HG02852 (cell line): Measurements from ENCODE around the gene PAK4.

Experiments used
- ATAC-seq: cut with Tn5 transposase; IDR thresholded peaks from one replicate; pipeline ENCODE4 v1.9.1; 2021; ENCODE audit warnings: mild to moderate bottlenecking, moderate library complexity; ENCODE audit not compliant: unreplicated experiment

The PAK4 gene

DNA sequence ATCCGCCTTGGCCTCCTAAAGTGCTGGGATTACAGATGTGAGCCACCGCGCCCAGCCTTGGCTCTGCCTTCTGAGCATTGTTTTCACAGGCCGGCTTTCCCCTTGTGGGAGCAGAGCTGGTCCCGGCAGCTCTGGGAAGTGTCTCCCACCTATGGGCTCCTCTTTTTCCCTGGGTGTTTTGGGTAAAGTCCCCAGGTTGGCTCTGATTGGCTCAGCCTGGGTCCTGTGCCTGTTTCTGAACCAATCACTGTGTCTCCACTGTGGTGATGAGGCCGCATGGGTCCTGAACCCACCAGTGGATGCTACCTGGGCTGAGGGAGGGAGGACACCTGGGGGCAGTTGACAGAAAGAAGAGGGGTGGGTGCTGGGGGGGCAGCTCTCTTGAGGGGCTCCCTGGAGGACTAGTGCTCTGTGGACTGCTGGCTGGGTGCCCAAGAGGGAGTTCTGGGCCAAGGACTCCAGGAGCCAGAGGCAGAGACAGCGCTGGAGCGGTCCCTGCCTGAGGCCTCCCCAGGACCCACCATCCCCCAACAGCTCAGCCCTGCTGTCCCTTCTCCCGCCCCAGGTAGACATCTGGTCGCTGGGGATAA lies 51.6 kb downstream of the PAK4 start:
- ATAC-seq = no peak

DNA sequence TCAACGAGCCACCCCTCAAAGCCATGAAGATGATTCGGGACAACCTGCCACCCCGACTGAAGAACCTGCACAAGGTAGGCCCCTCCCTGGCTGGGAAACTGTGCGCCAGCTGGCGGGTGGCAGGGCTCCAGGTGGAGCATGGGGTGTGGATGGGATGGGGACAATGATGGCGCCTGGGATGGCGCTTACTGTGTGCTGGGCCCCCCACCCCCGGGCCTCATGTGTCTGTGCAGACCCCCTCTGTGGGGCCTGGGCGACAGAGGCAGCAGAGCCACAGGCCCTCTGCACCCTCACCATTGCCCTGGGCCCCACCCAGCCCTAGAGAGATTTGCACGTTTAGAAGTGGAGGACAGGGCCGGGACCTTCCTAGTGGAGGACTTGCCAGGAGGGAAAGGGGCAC lies 52.1 kb downstream of the PAK4 start:
- ATAC-seq = no peak

DNA sequence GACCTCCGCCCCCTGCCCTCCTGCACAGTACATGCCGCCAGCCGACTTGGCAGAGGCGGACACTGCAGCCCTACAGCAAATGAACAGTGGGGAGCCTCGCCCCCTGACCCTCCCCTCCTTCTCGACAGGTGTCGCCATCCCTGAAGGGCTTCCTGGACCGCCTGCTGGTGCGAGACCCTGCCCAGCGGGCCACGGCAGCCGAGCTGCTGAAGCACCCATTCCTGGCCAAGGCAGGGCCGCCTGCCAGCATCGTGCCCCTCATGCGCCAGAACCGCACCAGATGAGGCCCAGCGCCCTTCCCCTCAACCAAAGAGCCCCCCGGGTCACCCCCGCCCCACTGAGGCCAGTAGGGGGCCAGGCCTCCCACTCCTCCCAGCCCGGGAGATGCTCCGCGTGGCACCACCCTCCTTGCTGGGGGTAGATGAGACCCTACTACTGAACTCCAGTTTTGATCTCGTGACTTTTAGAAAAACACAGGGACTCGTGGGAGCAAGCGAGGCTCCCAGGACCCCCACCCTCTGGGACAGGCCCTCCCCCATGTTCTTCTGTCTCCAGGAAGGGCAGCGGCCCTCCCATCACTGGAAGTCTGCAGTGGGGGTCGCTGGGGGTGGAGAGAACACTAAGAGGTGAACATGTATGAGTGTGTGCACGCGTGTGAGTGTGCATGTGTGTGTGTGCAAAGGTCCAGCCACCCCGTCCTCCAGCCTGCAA lies 52.9 kb downstream of the PAK4 start:
- ATAC-seq = no peak

DNA sequence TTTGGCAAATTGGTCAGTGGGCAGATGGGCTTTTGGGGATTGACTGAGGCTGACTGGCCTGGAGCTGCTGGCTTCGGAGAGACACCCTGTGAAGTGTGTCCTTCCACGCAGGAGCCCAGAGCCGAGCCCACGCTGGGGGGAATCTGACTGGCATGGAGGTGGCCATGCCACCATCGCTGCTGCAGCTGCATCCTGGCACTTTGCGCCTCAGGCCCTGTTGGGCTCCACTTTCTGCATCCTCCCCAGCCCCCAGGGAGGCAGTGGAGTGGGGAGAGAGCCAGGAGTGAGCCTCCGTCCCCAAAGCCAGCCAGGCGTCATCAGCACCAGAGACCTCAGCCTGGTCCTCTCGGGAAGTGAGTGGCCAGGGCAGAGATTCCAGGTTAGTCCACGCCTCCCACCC lies 54.2 kb downstream of the PAK4 start:
- ATAC-seq = no peak

DNA sequence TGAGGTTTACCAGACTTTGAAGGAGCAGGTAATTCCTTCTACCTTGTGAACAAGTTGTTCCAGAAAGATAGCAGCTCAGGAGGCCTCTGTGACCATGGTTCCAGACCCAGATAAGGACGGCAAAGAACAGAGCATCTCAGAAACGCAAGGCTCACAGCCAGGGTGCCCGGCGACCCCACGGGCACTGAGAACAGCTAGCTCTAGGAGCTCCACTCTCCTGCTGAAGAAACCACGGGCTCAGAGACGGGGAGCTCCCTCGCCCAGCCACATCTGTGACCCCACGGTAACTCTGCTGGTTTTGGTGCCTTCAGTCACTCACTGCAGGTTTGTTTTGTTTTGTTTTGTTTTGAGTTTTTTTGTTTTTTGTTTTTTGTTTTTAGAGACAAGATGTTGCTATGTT lies 55.2 kb downstream of the PAK4 start:
- ATAC-seq = no peak

DNA sequence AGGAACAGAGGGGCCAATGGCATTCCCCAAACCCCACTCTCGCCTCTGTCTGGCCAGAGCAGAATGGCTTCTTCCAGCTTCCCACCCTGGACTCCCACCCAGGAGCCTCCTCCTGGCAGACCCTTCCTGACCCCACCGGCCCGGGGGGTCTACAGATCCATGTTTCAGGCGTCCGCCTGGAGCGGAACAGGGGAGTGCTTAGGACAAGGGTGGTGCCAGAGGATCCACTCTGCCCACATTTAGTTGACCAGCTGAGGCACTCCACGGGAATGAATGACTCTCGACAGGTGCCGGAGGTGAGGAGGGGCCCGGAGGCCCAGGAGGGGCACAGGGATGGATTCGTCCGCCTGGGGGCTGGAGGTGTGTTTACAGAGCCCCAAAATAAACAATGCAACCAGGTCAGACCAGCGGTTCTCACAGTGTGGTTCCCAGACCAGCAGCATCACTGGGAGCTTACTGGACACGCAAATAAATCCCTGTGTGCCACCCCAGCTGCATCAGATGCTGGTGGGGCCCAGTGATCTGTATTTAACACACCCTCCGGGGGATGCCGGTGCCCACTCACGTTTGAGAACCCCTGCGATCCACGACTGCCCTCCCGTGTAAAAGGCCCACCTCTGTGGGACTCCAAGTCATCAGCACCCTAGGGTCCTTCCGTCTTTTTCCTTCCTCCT lies 56.1 kb downstream of the PAK4 start:
- ATAC-seq = no peak

DNA sequence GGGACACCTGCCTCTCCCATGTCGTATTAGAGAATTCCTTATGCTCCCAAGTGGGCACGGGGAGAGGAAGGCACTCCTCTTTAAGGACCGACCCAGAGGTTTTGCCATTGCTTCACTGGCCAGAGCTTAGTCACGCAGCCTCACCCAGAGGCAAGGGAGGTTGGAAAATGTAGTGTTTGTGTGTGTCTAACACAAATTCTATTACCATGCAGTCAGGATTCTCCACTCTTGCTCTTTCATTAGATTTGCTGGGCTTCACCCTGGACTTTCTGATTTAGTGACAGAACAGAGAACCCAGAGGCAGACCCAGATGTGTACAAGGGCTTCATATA lies 56.6 kb downstream of the PAK4 start:
- no peak for ATAC-seq

DNA sequence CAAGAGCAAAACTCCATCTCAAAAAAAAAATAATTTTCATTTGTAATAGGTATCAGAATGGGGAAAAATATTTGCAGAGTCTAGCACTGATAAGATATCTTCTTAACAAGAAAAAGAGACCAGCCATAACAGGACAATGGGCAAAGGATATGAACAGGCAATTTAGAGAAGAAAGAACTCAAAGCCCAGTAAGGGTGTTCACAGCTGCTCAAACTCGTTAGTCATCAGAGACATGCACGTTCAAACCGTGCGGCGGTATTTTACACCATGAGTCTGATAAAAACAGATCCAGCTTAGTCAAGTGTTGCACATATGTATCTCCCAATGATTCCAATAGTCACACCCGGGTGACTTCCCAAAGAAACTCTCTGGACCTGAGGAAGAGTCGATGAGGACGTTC lies 57.5 kb downstream of the PAK4 start:
- no peak for ATAC-seq

DNA sequence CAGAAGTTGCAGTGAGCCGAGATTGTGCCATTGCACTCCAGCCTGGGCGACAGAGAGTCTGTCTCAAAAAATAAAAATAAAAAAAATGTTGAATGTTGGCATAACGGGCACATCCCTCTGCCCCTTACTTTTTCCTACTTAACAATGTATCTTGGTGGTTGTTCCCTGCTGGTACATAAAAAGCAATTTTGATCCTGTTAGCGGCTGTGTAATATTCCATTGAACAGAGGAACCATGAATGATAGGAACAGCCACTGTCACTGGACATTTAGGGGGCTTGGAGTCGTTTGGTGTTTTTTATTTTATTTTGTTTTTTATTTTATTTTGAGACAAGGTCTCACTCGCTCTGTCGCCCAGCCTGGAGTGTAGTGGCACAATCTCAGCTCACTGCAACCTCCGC lies 60.8 kb downstream of the PAK4 start:
- no peak for ATAC-seq

DNA sequence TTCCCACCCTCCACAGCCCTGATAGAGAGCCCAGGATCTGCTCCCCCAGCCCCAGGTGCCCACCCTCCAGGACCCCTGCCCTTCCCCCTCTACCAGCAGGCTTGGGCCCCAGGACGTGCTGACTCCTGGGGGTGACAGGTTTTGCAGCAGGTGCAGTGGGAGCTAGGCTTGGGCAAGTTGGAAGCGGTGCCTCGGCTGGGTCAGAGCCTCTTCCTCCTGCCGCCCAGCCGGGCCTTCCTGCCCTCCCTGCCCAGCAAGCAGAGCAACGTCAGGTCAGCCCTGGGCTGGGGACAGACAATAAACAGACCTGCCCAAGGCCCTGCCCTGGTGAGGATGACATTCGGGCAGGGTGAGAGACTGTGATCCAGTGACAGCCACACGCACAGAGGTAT lies 62.0 kb downstream of the PAK4 start:
- ATAC-seq = no peak

DNA sequence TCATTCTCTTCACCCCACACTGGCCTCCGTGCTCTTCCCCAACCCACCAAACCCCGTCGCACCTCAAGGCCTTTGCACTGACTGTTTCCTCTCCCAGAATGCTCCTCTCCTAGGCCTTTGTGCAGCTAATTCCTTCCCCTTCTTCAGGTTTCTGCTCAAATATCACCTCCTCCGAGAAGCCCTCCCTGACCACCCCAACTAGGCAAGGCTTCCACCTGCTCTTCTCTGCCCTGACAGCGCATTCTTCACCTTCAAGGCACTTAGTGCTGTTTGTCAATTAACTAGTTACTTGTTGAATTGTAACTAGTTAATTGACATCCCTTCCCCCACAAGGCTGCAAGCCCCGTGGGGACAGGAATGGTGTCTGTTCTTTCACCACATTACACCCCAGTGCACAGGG lies 63.4 kb downstream of the PAK4 start:
- ATAC-seq = no peak

DNA sequence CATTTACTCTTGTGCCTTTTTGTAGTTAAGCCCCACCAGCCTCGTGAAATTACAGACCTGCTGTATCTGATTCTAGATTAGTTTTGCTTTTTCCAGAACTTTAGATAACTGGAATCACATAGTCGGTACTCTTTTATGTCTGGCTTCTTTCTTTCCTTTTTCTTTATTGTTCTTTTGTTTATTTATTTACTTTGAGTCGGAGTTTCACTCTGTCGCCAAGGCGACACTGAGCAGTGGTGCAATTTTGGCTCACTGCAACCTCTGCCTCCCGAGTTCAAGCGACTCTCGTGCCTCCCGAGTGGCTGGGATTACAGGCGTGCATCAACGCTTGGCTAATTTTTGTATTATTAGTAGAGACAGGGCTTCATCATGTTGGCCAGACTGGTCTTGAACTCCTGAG lies 65.2 kb downstream of the PAK4 start:
- ATAC-seq = no peak

DNA sequence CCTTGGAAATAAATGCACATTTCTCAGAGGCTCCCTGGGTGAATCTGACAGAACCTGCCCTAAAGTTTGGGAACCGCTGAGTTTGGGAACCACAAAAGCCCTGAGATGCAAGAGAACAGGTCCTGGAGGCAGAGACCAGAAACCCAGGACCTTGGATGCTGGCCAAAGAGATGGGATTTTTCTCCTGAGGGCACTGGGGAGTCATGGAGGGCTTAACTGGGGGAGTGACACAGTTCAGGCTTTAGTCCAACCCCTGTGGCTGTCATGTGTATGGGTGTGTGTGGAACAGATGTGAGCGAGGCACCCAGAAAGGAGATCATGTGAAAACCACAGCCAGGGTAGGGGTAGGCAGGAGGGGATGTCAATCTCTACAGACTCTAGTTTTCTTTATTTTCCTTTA lies 67.3 kb downstream of the PAK4 start:
- no peak for ATAC-seq

DNA sequence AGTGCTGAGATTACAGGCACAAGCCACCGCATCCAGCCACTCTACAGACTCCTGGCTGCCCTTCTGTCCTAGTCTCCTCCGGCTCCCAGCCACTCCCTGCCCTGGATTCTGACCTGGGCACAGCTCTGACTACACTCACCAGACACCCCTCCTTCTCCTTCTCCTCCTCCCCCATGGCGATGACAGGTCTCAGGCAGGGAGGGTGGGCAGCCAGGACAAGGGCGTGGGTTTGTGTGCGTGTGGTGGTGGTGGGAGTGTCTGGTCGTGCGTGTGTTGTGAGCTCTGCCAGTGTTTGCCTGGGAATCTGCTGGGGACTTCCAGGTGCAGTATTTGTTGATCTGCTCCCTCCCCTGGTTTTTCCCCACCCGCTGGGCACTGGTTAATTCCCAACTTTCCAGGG lies 68.2 kb downstream of the PAK4 start:
- no peak for ATAC-seq

DNA sequence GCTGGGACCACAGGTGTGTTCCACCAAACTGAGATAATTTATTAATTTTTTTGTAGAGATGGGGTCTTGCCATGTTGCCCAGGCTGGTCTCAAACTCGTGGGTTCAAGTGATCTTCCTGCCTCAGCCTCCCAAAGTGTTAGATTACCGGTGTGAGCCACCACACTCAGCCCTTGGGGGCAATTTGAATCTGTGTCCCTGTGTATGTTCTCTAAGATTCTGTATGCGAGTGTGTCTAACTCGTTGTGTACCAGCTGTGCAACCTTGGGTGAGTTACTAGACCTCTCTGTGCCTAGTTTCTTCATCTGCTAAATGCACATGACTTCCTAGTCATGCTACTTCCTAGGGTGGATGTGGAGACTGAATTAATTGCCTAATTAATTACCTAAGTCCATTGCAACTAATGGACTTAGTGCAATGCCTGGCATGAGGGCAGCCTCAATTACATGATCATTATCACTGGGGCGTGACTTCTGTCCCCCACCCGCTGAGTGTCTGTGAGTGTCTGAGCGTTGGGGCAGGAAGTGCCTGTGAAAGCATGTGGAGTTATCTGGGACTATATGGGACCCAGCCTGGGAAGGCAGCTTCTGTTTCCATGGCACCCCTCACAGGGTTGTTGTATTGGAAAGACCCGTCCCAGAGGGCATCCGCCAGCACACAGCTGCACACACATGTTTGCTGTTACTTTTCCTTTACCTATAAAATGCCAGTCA lies 69.4 kb downstream of the PAK4 start:
- no peak for ATAC-seq

DNA sequence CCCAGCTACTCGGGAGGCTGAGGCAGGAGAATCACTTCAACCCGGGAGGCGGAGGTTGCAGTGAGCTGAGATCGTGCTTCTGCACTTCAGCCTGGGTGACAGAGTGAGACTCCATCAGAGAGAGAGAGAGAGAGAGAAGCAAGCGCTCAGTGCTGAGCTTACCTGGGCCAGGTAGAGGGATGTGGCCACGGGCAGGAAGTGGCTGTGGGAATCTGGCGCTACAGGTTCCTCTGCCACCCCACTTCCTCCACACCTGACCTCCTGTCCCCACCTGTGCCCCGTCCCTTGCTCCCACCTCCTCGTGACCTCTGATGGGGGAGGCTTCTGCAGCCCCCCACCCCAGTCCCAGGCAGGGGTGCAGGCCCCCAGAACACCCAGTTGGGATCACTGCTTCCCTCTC lies 70.2 kb downstream of the PAK4 start:
- no peak for ATAC-seq

DNA sequence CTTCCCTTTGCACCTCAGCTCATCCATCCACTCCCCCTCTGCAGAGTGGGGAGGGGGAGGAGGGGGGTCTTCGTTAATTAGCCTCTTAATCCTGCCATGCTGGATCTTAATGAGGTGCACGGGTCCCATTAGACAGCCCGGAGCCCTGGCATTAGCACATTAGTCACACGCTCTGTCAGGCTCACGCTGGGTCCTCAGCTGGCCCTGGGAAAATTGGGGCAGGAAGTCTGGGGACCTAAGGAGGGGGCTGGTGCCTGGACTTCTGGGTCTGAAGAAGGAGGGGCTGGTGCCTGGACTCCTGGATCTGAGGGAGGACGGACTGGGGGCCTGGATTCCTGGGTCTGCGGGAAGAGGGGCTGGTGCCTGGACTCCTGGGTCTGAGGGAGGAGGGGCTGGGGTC lies 70.7 kb downstream of the PAK4 start:
- no peak for ATAC-seq

DNA sequence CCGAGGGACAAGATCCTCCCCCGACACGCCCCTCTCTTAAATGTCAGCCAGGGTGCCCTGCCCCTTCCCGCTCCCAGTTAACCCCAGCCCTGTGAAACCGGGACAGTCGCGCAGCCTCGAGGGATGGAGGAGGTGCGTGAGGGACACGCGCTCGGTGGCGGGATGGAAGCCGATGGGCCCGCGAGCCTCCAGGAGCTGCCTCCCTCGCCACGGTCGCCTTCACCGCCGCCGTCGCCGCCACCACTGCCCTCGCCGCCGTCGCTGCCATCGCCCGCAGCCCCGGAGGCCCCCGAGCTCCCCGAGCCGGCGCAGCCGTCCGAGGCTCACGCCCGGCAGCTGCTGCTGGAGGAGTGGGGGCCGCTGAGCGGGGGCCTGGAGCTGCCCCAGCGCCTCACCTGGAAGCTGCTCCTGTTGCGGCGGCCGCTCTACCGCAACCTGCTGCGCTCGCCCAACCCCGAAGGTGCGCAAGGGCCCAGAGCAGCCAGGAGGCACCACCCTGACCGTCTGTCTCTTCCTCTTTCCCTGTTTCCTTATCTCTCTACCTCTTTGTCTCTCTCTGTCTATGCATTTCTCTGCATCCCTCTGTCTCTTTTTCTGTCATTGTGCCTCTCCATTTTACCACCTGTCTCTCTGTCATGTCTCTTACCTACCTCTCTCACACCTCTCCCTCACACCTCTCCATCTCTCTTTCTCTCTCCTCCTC lies 71.4 kb downstream of the PAK4 start, which contains the start of gene NCCRP1:
TSS of gene NCCRP1 (plus strand) at position 105 of the 703 bp plus-strand sequence. CDS start at position 124, 19 bp downstream.
- no peak for ATAC-seq

DNA sequence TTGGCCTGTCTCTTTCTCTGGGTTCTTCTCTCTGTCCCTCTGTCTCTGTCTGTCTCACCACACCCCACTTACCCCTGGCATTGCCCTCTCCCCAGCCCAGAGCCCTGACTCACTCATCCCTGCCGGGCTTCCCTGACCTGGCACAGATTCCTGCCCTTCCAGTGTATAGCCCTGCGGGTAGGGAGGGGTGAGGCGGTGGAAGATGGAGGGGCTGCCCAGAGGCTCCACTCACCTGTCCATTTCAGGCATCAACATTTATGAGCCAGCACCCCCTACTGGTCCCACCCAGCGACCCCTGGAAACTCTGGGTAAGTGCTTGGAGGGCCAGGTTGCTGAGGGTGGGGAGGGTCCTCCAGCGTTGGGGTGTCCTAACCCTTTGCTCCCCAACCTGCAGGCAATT lies 72.2 kb downstream of the PAK4 start:
- ATAC-seq = no peak

DNA sequence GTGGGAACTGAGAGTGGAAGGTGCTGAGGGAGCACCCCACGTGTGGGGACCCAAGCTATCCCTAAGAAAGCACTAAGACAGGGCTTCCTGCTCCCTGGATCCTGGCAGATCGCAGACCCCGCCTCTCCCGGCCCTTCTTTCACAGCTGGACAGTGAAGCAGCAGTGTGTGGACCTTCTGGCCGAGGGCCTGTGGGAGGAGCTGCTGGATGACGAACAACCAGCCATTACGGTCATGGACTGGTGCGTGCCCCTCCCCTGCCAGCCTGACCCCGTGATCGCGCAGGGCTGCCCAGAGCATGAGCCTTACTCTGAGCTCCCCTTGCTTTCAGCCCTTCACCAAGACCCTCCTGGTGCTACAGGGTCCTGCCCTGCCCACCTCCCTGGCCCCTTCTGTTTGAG lies 73.4 kb downstream of the PAK4 start:
- ATAC-seq = no peak

DNA sequence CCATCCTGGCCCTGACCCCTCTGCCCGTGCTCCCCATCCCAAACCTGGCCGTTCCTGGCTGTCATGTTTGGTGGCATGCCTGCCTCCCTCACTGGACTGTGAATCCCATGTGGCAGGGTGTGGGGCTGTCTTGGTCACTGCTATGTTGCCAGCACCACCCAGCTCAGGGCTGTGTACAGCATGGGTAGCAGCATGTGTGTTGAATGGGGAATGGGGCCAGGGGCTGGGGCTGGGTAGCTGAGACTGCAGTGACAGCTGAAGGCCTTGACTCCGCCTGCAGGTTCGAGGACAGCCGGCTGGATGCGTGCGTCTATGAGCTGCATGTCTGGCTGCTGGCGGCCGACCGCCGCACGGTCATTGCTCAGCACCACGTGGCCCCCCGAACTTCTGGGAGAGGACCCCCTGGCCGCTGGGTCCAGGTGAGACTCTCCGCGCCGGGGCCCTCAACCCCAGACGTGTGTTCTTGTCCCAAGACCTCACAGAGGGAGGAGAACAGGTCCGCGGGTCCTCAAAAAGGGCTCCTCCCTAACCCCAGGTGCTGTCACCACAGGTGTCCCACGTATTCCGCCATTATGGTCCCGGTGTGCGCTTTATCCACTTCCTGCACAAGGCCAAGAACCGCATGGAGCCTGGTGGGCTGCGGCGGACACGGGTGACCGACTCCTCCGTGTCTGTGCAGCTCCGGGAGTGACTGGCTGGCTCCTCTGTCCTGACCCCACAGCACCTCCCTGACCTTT lies 74.6 kb downstream of the PAK4 start:
- no peak for ATAC-seq
